H1 (cell line): Measurements from ENCODE around the gene CDC73. TPM values are rescaled to one million over a fixed set of nuclear protein-coding genes. Genes with fewer than 3 reads are reported as not detected.

Experiments used
- CHD1 ChIP-seq: IDR thresholded peaks from 2 replicates; pipeline ENCODE4 v1.6.1; 2012; ENCODE audit warnings: low read depth, low read length, improper control_type of control experiment
- EZH2 ChIP-seq: fragments of 200-600 bp; sonication (generic); IDR thresholded peaks from 2 replicates; pipeline ENCODE4 v1.7.1; 2012; ENCODE audit warnings: low read depth, mild to moderate bottlenecking, moderate library complexity, low read length, inconsistent platforms; ENCODE audit not compliant: severe bottlenecking
- polyA plus RNA-seq, 7 experiments: library from polyadenylated mRNA; depleted of rRNA in 3 of 7; stranded (reverse) in 5 of 7; unstranded in 2 of 7; fragments of >200 nt in 5 of 7; fragments of 200-250 nt in 2 of 7; gene quantifications; 1 replicate in 5 of 7; 2 replicates in 1 of 7; 4 replicates in 1 of 7; pipeline versions ENCODE4 v1.2.1 to v1.2.3, GENCODE V29; 2011 to 2013; ENCODE audit warnings: missing spikeins in 2 of 7, mixed read lengths in 2 of 7
- total RNA-seq: library from RNA; stranded (reverse); fragmentation: NEBNext Ultra II Directional; extraction: Animal tissue kit (Norgen Biotek cat#: 25700); gene quantifications from 2 replicates; pipeline ENCODE4 v1.2.1, GENCODE V29; 2021
- TF ChIP-seq, protein P1 (sequence below): fragments of 300-600 bp; sonication (generic); IDR thresholded peaks from 2 replicates; pipeline ENCODE4 v1.7.1; 2012; ENCODE audit warnings: low read length, moderate library complexity, mild to moderate bottlenecking, inconsistent platforms; ENCODE audit not compliant: insufficient replicate concordance

The CDC73 gene
- total and polyA plus RNA-seq, 2 of the 8 experiments (the other 6 are each of a cell fraction or from before 2014, with no cell fraction given): 9.8 to 64.0 TPM

DNA sequence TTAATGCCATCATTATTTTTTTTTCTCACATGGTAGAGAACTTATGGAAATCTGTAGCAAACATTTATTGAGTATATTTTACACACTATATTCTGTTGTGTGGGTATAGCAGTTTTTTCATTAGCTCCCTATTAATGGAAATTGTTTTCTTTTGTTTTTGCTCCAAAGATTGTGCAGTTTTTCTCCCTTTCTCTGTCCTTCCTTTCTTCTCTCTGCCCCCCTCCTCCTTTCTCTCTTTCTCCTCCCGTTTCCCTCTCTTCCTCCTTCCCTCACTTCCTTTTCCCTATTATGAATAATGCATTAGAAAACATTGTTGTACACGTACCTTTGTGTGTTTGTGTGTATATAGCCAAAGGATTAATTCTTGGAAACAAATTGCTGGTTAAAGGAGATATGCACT is 20.6 kb downstream of the CDC73 start (continued):
- TF ChIP-seq, protein P1, sequence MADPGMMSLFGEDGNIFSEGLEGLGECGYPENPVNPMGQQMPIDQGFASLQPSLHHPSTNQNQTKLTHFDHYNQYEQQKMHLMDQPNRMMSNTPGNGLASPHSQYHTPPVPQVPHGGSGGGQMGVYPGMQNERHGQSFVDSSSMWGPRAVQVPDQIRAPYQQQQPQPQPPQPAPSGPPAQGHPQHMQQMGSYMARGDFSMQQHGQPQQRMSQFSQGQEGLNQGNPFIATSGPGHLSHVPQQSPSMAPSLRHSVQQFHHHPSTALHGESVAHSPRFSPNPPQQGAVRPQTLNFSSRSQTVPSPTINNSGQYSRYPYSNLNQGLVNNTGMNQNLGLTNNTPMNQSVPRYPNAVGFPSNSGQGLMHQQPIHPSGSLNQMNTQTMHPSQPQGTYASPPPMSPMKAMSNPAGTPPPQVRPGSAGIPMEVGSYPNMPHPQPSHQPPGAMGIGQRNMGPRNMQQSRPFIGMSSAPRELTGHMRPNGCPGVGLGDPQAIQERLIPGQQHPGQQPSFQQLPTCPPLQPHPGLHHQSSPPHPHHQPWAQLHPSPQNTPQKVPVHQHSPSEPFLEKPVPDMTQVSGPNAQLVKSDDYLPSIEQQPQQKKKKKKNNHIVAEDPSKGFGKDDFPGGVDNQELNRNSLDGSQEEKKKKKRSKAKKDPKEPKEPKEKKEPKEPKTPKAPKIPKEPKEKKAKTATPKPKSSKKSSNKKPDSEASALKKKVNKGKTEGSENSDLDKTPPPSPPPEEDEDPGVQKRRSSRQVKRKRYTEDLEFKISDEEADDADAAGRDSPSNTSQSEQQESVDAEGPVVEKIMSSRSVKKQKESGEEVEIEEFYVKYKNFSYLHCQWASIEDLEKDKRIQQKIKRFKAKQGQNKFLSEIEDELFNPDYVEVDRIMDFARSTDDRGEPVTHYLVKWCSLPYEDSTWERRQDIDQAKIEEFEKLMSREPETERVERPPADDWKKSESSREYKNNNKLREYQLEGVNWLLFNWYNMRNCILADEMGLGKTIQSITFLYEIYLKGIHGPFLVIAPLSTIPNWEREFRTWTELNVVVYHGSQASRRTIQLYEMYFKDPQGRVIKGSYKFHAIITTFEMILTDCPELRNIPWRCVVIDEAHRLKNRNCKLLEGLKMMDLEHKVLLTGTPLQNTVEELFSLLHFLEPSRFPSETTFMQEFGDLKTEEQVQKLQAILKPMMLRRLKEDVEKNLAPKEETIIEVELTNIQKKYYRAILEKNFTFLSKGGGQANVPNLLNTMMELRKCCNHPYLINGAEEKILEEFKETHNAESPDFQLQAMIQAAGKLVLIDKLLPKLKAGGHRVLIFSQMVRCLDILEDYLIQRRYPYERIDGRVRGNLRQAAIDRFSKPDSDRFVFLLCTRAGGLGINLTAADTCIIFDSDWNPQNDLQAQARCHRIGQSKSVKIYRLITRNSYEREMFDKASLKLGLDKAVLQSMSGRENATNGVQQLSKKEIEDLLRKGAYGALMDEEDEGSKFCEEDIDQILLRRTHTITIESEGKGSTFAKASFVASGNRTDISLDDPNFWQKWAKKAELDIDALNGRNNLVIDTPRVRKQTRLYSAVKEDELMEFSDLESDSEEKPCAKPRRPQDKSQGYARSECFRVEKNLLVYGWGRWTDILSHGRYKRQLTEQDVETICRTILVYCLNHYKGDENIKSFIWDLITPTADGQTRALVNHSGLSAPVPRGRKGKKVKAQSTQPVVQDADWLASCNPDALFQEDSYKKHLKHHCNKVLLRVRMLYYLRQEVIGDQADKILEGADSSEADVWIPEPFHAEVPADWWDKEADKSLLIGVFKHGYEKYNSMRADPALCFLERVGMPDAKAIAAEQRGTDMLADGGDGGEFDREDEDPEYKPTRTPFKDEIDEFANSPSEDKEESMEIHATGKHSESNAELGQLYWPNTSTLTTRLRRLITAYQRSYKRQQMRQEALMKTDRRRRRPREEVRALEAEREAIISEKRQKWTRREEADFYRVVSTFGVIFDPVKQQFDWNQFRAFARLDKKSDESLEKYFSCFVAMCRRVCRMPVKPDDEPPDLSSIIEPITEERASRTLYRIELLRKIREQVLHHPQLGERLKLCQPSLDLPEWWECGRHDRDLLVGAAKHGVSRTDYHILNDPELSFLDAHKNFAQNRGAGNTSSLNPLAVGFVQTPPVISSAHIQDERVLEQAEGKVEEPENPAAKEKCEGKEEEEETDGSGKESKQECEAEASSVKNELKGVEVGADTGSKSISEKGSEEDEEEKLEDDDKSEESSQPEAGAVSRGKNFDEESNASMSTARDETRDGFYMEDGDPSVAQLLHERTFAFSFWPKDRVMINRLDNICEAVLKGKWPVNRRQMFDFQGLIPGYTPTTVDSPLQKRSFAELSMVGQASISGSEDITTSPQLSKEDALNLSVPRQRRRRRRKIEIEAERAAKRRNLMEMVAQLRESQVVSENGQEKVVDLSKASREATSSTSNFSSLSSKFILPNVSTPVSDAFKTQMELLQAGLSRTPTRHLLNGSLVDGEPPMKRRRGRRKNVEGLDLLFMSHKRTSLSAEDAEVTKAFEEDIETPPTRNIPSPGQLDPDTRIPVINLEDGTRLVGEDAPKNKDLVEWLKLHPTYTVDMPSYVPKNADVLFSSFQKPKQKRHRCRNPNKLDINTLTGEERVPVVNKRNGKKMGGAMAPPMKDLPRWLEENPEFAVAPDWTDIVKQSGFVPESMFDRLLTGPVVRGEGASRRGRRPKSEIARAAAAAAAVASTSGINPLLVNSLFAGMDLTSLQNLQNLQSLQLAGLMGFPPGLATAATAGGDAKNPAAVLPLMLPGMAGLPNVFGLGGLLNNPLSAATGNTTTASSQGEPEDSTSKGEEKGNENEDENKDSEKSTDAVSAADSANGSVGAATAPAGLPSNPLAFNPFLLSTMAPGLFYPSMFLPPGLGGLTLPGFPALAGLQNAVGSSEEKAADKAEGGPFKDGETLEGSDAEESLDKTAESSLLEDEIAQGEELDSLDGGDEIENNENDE: no peak
- TF ChIP-seq CHD1 (no peak), EZH2 (no peak)
